SK-N-SH treated with all-trans-retinoic acid at 6 μM for 48 hours (cell line): ENCODE measurements around the gene FITM1.

Experiments used
- SNAI2 ChIP-seq: fragments of 250-450 bp; sonication (Bioruptor Pico); IDR thresholded peaks from 2 replicates; pipeline ENCODE4 v1.5.0; 2020; ENCODE audit warnings: mild to moderate bottlenecking, moderate library complexity
- ZFP3 ChIP-seq: fragments of 250-450 bp; sonication (Bioruptor Pico); IDR thresholded peaks from 2 replicates; pipeline ENCODE4 v1.5.0; 2020; ENCODE audit warnings: mild to moderate bottlenecking, moderate library complexity

- TF ChIP-seq ZFP3 = no peak
- TF ChIP-seq SNAI2 (CRISPR knock-in tag) = no peak
These were observed 28.0 kb upstream of the FITM1 start for GRCh38 chr14:24102357-24103048.
